OCI-LY7 (cell line): Measurements from ENCODE around the gene TPBGL. TPM values are rescaled to one million over a fixed set of nuclear protein-coding genes. Genes with fewer than 3 reads are reported as not detected.

Experiments used
- BruUV-seq: library from RNA; stranded (reverse); fragments of 400-500 nt; replicated peaks from 2 replicates; lab custom pipeline; 2021; lab: Mats Ljungman, UMichigan
- CTCF ChIA-PET: fragments of 300-600 bp; sonication (Branson Sonifier 250); formaldehyde crosslinking; loops from one replicate; lab custom pipeline; 2022; ENCODE audit warnings: antibody characterized with exemption; ENCODE audit not compliant: unreplicated experiment; lab: Charles Lee
- POLR2A ChIA-PET: fragments of 300-600 bp; sonication (Branson Sonifier 250); formaldehyde crosslinking; loops from one replicate; lab custom pipeline; 2022; ENCODE audit warnings: antibody characterized with exemption; lab: Charles Lee
- DNase-seq: peaks from one replicate; pipeline ENCODE4 v3.0.0-alpha.2; 2015; ENCODE audit warnings: low spot score
- H2AFZ ChIP-seq: fragments of 200-600 bp; sonication (generic), shearing (Covaris generic); 2 replicates; pipeline ENCODE4 v1.6.1; 2014; ENCODE audit warnings: mild to moderate bottlenecking, antibody characterized with exemption, low read length, moderate library complexity
- H3K27ac ChIP-seq: fragments of 200-600 bp; sonication (generic); 2 replicates; pipeline ENCODE4 v1.5.1; 2014; ENCODE audit warnings: mixed run types, low read depth, mild to moderate bottlenecking, moderate library complexity, low read length, inconsistent platforms; ENCODE audit not compliant: poor library complexity, severe bottlenecking
- H3K36me3 ChIP-seq: fragments of 200-600 bp; sonication (generic); 2 replicates; pipeline ENCODE4 v1.6.1; 2014; ENCODE audit warnings: mild to moderate bottlenecking, antibody characterized with exemption, low read length, moderate library complexity, mixed read lengths; ENCODE audit not compliant: insufficient read depth
- H3K4me1 ChIP-seq: fragments of 200-600 bp; sonication (generic); 2 replicates; pipeline ENCODE4 v1.5.1; 2014; ENCODE audit warnings: mild to moderate bottlenecking, low read length; ENCODE audit not compliant: insufficient read depth, poor library complexity, severe bottlenecking
- H3K4me2 ChIP-seq: fragments of 200-600 bp; sonication (generic); 2 replicates; pipeline ENCODE4 v1.6.1; 2014; ENCODE audit warnings: mild to moderate bottlenecking, low read length
- H3K4me3 ChIP-seq: fragments of 200-600 bp; sonication (generic); 2 replicates; pipeline ENCODE4 v1.5.1; 2014; ENCODE audit warnings: mild to moderate bottlenecking, low read depth, low read length; ENCODE audit not compliant: poor library complexity, severe bottlenecking
- H3K79me2 ChIP-seq: fragments of 200-600 bp; sonication (generic); 2 replicates; pipeline ENCODE4 v1.6.1; 2016; ENCODE audit warnings: low read depth, mild to moderate bottlenecking, low read length, moderate library complexity, mixed read lengths; ENCODE audit not compliant: insufficient read depth
- H3K9me2 ChIP-seq: fragments of 200-600 bp; sonication (generic); 2 replicates; pipeline ENCODE4 v1.6.1; 2016; ENCODE audit warnings: mild to moderate bottlenecking, low read length, mixed read lengths; ENCODE audit not compliant: insufficient read depth
- H3K9me3 ChIP-seq: fragments of 200-600 bp; sonication (generic); 2 replicates; pipeline ENCODE4 v1.6.1; 2014; ENCODE audit warnings: mild to moderate bottlenecking, mixed run types, low read length, mixed read lengths
- H4K20me1 ChIP-seq: fragments of 200-600 bp; sonication (generic); 2 replicates; pipeline ENCODE4 v1.6.1; 2014; ENCODE audit warnings: mild to moderate bottlenecking, antibody characterized with exemption, low read length, moderate library complexity, mixed read lengths; ENCODE audit not compliant: insufficient read depth
- EZH2phosphoT487 ChIP-seq: fragments of 200-600 bp; sonication (generic); IDR thresholded peaks from 2 replicates; pipeline ENCODE4 v1.6.1; 2018; ENCODE audit warnings: low read depth, borderline replicate concordance, mild to moderate bottlenecking, mixed run types, antibody characterized with exemption, low read length, moderate library complexity, mixed read lengths
- intact Hi-C: fragments of 100-400 bp; cut with micrococcal nuclease; formaldehyde crosslinking; loops from one replicate; pipeline ENCODE4 v1.10.0; 2022; ENCODE audit not compliant: unreplicated experiment
- total RNA-seq, 2 experiments: library from RNA; depleted of rRNA in 1 of 2; stranded (reverse); fragments of >200 nt in 1 of 2; shearing (Covaris generic) in 1 of 2; gene quantifications; 2 replicates each; pipeline ENCODE4 v1.2.3, GENCODE V29; 2014 to 2022
- TF ChIP-seq, protein P1 (sequence below): fragments of 200-600 bp; sonication (generic); conservative IDR thresholded peaks from 2 replicates; pipeline ENCODE4 v1.5.1; 2014; ENCODE audit warnings: mild to moderate bottlenecking, antibody characterized with exemption, low read length, moderate library complexity, mixed read lengths

TPBGL gene
- total RNA-seq, 2 experiments from 2014 or later: not detected

DNA sequence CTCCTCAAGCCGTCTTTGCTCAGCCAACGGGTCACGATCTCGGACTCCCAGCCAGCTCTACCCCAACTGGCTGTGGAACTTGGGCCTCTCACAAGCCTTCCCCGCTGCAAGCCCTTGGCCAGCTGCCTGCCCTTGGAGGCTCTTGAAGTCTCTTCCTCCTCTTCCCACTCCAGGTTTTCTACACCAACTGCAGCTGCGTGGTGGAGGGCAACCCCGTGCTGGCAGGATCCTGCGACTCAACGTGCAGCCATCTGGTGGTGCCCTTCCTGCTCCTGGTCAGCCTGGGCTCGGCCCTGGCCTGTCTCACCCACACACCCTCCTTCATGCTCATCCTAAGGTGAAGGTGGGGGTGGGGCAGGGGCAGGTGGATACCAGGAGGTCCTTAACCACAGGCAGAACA is 40.5 kb upstream of the TPBGL start:
- Histone ChIP-seq H3K4me1 (peaks cover 7% of the 10 kb centered on the region), H3K9me3 (no peaks in the 10 kb centered on the region), H3K9me2 (no peaks in the 10 kb centered on the region), H3K36me3 (no peaks in the 10 kb centered on the region), H3K27ac (no peak overlapping the region), H3K4me2 (no peak overlapping the region), H3K79me2 (no peaks in the 10 kb centered on the region), H4K20me1 (no peaks in the 10 kb centered on the region), H2AFZ (no peak overlapping the region), H3K4me3 (no peak overlapping the region)
- intact Hi-C loops: no loop called here
- BruUV-seq: no TSS peak
- no peak for TF ChIP-seq EZH2phosphoT487
- DNase-seq: no peak
- POLR2A ChIA-PET: no interaction called here
- CTCF ChIA-PET: no interaction called here

DNA sequence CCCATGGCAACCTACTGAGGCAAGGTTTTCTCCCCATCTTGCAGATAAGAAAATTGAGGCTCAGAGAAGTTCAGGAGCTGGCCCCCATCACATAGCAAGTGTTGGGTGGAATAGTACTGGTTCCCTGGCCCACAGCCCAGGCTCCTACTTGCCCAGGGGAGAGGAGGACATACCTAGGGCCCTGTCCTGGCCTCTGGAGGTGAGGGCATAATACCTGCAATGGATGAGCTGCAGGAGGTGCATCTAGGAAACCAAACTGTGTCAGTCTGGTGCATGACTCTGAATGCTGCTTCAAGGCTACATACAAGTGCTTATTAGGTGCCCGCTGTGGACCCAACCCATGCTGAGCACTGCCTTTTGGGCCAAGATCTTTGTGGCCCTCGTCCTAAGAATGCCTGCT is 40.0 kb upstream of the TPBGL start:
- no TSS peak for BruUV-seq
- Histone ChIP-seq H3K9me2 (no peaks in the 10 kb centered on the region), H3K4me1 (peaks cover 8% of the 10 kb centered on the region), H3K4me3 (no peak overlapping the region), H3K36me3 (no peaks in the 10 kb centered on the region), H4K20me1 (no peaks in the 10 kb centered on the region), H2AFZ (no peak overlapping the region), H3K27ac (no peak overlapping the region), H3K9me3 (no peaks in the 10 kb centered on the region), H3K79me2 (no peaks in the 10 kb centered on the region), H3K4me2 (no peak overlapping the region)
- intact Hi-C loops: no loop called here
- ChIA-PET POLR2A (no interaction called here), CTCF (no interaction called here)
- DNase-seq: no peak
- TF ChIP-seq EZH2phosphoT487: no peak
- TF ChIP-seq, protein P1, sequence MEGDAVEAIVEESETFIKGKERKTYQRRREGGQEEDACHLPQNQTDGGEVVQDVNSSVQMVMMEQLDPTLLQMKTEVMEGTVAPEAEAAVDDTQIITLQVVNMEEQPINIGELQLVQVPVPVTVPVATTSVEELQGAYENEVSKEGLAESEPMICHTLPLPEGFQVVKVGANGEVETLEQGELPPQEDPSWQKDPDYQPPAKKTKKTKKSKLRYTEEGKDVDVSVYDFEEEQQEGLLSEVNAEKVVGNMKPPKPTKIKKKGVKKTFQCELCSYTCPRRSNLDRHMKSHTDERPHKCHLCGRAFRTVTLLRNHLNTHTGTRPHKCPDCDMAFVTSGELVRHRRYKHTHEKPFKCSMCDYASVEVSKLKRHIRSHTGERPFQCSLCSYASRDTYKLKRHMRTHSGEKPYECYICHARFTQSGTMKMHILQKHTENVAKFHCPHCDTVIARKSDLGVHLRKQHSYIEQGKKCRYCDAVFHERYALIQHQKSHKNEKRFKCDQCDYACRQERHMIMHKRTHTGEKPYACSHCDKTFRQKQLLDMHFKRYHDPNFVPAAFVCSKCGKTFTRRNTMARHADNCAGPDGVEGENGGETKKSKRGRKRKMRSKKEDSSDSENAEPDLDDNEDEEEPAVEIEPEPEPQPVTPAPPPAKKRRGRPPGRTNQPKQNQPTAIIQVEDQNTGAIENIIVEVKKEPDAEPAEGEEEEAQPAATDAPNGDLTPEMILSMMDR: no peak

DNA sequence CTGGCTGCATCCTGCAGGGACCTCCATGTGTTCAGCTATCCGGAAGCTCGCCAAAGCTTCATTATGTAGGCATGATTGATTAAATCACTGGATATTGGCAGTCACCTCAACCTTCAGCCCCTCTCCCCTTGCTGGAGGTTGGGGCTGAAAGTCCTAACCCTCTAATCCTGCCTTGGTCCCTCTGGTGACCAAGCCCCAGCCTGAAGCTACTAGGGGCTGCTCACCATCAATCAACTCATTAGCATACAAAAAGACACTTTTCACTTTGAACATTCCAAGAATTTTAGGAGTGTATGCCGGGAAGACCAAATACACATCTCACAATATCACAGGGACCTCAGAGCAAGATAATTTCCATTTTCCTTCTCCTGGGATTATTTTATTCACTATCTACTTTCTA is 38.8 kb upstream of the TPBGL start:
- Histone ChIP-seq H3K9me3 (no peaks in the 10 kb centered on the region), H3K27ac (no peak overlapping the region), H2AFZ (no peak overlapping the region), H4K20me1 (no peaks in the 10 kb centered on the region), H3K4me1 (peaks cover 8% of the 10 kb centered on the region), H3K79me2 (no peaks in the 10 kb centered on the region), H3K4me3 (no peak overlapping the region), H3K9me2 (no peaks in the 10 kb centered on the region), H3K4me2 (no peak overlapping the region), H3K36me3 (no peaks in the 10 kb centered on the region)
- no peak for DNase-seq
- BruUV-seq: no TSS peak
- CTCF ChIA-PET: no interaction called here
- POLR2A ChIA-PET: interaction anchor here (1.4 kb wide), 1 partner anchor 11 kb away, joined by 3 read pairs; no protein-coding TSS in a partner anchor
- intact Hi-C loops: no loop called here
- no peak for TF ChIP-seq EZH2phosphoT487
- TF ChIP-seq, protein P1: no peak
